Pancreas (tissue), 10 donors: ENCODE measurements around the gene PNLIPRP3. TPM values are rescaled to one million over a fixed set of nuclear protein-coding genes. Genes with fewer than 3 reads are reported as not detected.

ENCODE experiments used
- ATAC-seq, 4 donors: fragments of 200-7000 bp; cut with Tn5 transposase; one replicate each; pipeline versions ENCODE4 v1.8.0 to v1.9.1; 2020; ENCODE audit warnings: mild to moderate bottlenecking in 4 of 4, moderate library complexity in 4 of 4
- DNase-seq, 6 donors: peaks; one replicate each; pipeline ENCODE4 v3.0.0-alpha.2; 2020
- FAIRE-seq: peaks from 2 replicates; lab custom pipeline; 2012; peaks lifted over from hg19 to GRCh38; lab: Jason Lieb, UNC
- H3K27ac ChIP-seq, 4 donors: fragments of 200-600 bp; sonication (generic); 1 replicate in 3 of 4; 2 replicates in 1 of 4; pipeline versions ENCODE4 v1.5.0 to v1.8.0; 2020
- H3K27me3 ChIP-seq, 4 donors: fragments of 200-600 bp; one replicate each; pipeline ENCODE4 v1.8.0; 2021
- H3K36me3 ChIP-seq, 3 donors: fragments of 200-600 bp; sonication (generic) in 1 of 3; one replicate each; pipeline versions ENCODE4 v1.5.0 to v1.8.0; 2020 to 2021
- H3K4me1 ChIP-seq, 3 donors: fragments of 200-600 bp; one replicate each; pipeline ENCODE4 v1.8.0; 2021
- H3K4me3 ChIP-seq, 4 donors: fragments of 200-600 bp; sonication (generic) in 2 of 4; one replicate each; pipeline versions ENCODE4 v1.5.0 to v1.8.0; 2020 to 2021
- H3K9me3 ChIP-seq, 4 donors: fragments of 200-600 bp; one replicate each; pipeline ENCODE4 v1.8.0; 2021
- WGBS, 2 donors: extraction: QIAGEN DNeasy Blood & Tissue Kit; methylation state at CpG; one replicate each; pipeline ENCODE4 v1.1.7; 2013; 5-methylcytosine and 5-hydroxymethylcytosine counted together
- intact Hi-C, 3 donors: fragments of 100-400 bp; cut with DNase I; formaldehyde crosslinking; loops; one replicate each; pipeline versions ENCODE4 v1.11.1 to v1.14.2; 2022
- polyA plus RNA-seq, 2 donors: library from polyadenylated mRNA; stranded (reverse); fragments of 200-250 nt; gene quantifications; one replicate each; pipeline ENCODE4 v1.2.3, GENCODE V29; 2013
- total RNA-seq, 6 donors: library from RNA; stranded (reverse); fragmentation: NEBNext Ultra II Directional in 4 of 6; extraction: Animal tissue kit (Norgen Biotek cat#: 25700) in 4 of 6; gene quantifications; one replicate each; pipeline versions ENCODE4 v1.2.1 to v1.2.4, GENCODE V29; 2021 to 2023
- TF ChIP-seq, protein P1 (sequence below), 4 donors: fragments of 200-600 bp; sonication (generic) in 3 of 4; IDR thresholded peaks; one replicate each; pipeline versions ENCODE4 v1.5.0 to v1.8.0; 2021; ENCODE audit warnings: antibody characterized with exemption in 4 of 4
- donor health status: healthy with polysubstance abuse.
- donor health status: DM: no; HTN: no; CAD: no; lungs with moderate emphysema.
- donor health status: DM: no; HTN: no; CAD: no.
- donor health status: control.
- donor health status: control.
- donor health status: Bipolar disorder and iron deficiency.
- donor health status: DM: yes; HTN: yes; CAD: no.
- donor health status: DM: no; HTN: no; CAD: no.
- donor health status: DM: no; HTN: no; CAD: no.
- donor health status: DM: yes; HTN: yes; CAD: no.

The PNLIPRP3 gene
- total and polyA plus RNA-seq, 8 donors: 0.09 to 0.32 TPM; not detected in 6

DNA sequence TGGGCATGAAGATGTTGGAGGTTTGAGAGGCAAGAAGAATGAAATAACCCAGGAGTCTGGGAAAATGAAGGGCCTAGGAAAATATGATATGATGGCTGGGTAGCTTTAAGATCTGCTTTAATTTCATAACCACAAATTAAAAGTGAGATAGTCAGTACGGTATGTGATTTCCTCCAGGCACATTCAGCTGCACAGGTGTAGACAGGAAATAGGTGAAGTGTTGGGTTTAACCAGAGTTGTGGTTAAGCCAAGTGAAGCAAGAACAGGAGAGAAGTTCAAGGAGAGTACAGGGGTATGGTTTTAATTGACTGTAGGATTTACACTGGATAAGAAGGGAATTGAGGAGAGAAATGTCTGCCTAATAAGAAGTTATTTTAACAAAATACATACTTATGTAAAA, 2.6 kb downstream of the PNLIPRP3 start:
- ATAC-seq (no peak), FAIRE-seq (no peak), DNase-seq (no peak)
- no peaks in the 10 kb centered on the region for H3K9me3 ChIP-seq
- no peak overlapping the region for H3K4me3 ChIP-seq
- 74 to 80% methylated on average over 1 of the region's 1 CpG for WGBS, 2 donors
- no peaks in the 10 kb centered on the region for H3K36me3 ChIP-seq
- intact Hi-C loops: no loop called here
- H3K27ac ChIP-seq: no peak overlapping the region
- H3K4me1 ChIP-seq: peaks cover 0 to 9% (median 3%) of the 10 kb centered on the region in 3 donors
- TF ChIP-seq, protein P1, sequence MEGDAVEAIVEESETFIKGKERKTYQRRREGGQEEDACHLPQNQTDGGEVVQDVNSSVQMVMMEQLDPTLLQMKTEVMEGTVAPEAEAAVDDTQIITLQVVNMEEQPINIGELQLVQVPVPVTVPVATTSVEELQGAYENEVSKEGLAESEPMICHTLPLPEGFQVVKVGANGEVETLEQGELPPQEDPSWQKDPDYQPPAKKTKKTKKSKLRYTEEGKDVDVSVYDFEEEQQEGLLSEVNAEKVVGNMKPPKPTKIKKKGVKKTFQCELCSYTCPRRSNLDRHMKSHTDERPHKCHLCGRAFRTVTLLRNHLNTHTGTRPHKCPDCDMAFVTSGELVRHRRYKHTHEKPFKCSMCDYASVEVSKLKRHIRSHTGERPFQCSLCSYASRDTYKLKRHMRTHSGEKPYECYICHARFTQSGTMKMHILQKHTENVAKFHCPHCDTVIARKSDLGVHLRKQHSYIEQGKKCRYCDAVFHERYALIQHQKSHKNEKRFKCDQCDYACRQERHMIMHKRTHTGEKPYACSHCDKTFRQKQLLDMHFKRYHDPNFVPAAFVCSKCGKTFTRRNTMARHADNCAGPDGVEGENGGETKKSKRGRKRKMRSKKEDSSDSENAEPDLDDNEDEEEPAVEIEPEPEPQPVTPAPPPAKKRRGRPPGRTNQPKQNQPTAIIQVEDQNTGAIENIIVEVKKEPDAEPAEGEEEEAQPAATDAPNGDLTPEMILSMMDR (IDR thresholded peaks at IDR 0.05): no peak
- no peaks in the 10 kb centered on the region for H3K27me3 ChIP-seq

DNA sequence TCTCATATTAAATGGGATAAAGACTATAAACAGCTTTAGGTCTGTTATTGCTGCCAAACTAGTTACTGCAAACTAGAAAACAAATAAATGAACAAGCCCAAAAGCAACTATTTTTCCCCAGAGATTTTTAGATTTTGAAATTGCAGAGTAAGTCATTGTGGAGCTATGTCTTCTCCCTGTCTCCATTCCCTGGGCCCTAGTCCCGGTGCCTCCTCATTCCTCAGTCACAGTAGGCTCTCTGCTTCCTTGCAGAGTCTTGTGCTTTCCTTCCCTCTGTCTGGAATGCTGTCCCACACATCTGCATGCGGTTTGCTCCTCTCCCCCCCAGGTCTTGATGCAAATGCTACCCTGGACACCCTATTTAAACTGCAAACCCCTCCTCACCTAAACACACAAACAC, 4.0 kb downstream of the PNLIPRP3 start:
- TF ChIP-seq, protein P1 (IDR thresholded peaks at IDR 0.05): no peak
- ATAC-seq: no peak
- H3K36me3 ChIP-seq: no peaks in the 10 kb centered on the region
- no peak for DNase-seq
- peaks cover 0 to 9% (median 3%) of the 10 kb centered on the region in 3 donors for H3K4me1 ChIP-seq
- H3K27ac ChIP-seq: no peak overlapping the region
- no peaks in the 10 kb centered on the region for H3K27me3 ChIP-seq
- no peak for FAIRE-seq
- no peak overlapping the region for H3K4me3 ChIP-seq
- 64 to 77% methylated on average over 2 of the region's 2 CpGs for WGBS, 2 donors
- intact Hi-C loops: no loop called here
- H3K9me3 ChIP-seq: no peaks in the 10 kb centered on the region

DNA sequence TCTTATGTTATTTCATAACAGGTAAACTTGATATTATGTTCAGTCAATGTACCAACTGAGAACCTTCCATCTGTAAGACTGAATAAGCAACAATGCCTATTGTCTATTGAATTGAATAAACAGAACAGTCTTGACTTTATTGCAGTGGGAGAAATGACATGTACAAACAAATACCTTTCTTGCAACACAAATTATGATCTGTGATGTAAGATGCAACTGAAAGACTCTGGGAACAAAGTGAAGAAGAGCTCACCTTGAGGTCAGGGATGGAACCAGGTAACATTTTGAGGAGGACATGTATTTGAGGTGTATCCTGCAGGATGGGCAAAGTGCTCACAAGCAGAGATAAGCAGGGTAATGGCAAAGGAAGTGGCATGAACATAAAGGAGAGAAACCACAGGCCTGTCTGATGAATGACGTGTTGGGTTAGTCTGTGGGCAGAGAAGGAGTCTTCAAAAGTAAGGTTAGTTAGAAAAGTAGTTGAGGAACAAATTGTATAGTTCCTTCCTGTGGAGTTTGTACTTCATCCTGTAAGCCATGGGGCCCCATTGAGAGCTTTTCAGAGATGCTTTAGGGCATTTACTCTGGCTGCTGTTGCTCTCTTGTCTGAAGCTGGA, 9.5 kb downstream of the PNLIPRP3 start:
- WGBS, 2 donors: 91 to 93% methylated on average over 1 of the region's 1 CpG
- no peak for FAIRE-seq
- intact Hi-C loops: no loop called here
- TF ChIP-seq, protein P1 (IDR thresholded peaks at IDR 0.05): no peak
- no peak for DNase-seq
- Histone ChIP-seq H3K4me3 (no peak overlapping the region), H3K27me3 (no peaks in the 10 kb centered on the region), H3K9me3 (no peaks in the 10 kb centered on the region), H3K4me1 (no peaks in the 10 kb centered on the region), H3K27ac (no peak overlapping the region), H3K36me3 (no peaks in the 10 kb centered on the region)
- ATAC-seq: no peak

DNA sequence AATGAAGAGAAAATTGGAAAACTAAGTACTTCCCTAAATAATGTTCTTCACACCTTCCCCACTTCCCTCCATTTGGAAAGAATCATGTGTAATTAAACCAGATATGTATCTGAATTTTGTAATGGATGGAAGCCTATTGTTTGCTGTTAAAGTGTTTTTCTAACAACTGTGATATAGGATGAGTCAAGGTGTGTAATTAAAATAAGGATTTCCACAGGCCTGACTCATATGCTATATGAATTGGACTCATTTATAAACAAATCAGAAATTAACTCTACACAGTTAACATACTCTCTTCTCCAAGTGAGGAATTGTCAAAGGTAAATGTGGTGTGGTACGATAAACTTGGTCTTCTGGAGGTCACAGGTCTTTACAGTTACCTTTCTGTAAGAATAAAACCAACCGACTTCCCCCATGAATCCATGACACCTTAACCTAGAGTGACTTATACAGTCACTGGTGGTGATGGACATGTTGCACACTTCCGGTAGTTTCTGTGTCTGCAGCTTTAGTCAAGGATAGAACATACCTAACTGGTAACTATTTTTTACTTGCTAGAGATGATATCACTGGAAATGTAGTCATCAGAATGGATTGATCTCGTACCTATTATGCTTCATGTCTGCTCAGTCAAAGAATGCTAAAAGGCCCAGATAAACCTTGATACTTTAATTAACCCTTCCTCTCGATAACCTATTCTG, 12.8 kb downstream of the PNLIPRP3 start:
- TF ChIP-seq, protein P1 (IDR thresholded peaks at IDR 0.05): no peak
- H3K27me3 ChIP-seq: no peaks in the 10 kb centered on the region
- WGBS, 2 donors: 89 to 95% methylated on average over 5 of the region's 5 CpGs
- no peaks in the 10 kb centered on the region for H3K4me1 ChIP-seq
- ATAC-seq (no peak), DNase-seq (no peak), FAIRE-seq (no peak)
- intact Hi-C loops: no loop called here
- no peak overlapping the region for H3K27ac ChIP-seq
- no peaks in the 10 kb centered on the region for H3K36me3 ChIP-seq
- H3K9me3 ChIP-seq: no peaks in the 10 kb centered on the region
- no peak overlapping the region for H3K4me3 ChIP-seq
